Gastroesophageal sphincter (tissue), 3 donors: ENCODE measurements around the gene ERI2.

Source experiments
- CTCF ChIP-seq, 4 experiments: fragments of 200-600 bp in 2 of 4; fragments of 450-650 bp in 2 of 4; sonication (generic) in 1 of 4; IDR thresholded peaks; one replicate each; pipeline ENCODE4 v1.5.1; 2017 to 2019; ENCODE audit warnings: antibody characterized with exemption in 4 of 4, mild to moderate bottlenecking in 2 of 4, moderate library complexity in 2 of 4
- POLR2A ChIP-seq, 2 donors: fragments of 450-650 bp; IDR thresholded peaks; one replicate each; pipeline ENCODE4 v1.6.1; 2017; ENCODE audit warnings: antibody characterized with exemption in 2 of 2, mild to moderate bottlenecking in 2 of 2, moderate library complexity in 1 of 2
- POLR2AphosphoS5 ChIP-seq: sonication (generic); formaldehyde crosslinking; IDR thresholded peaks from one replicate; pipeline ENCODE4 v1.6.1; 2017; ENCODE audit warnings: antibody characterized with exemption

DNA sequence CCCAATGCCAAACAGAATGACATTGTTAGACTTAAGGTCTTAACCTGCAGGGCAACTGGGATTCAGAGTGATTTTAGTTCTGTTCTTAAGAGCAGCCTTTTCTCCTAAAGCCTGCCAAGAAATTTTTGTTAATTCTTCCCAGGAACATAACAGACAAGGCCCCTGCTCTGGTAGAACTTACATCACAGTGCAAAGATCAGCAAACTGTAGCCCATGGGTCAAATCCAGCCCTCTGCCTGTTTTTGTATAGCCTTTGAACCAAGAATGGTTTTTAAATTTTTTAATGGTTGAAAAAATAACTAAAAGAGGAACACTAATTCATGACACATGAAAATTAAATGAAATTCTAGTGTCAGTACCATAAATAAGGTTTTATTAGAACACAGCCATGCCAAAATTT lies 38.7 kb downstream of the ERI2 start:
- TF ChIP-seq CTCF (IDR thresholded peaks at IDR 0.05): no peak
- TF ChIP-seq POLR2A (IDR thresholded peaks at IDR 0.05): no peak
- TF ChIP-seq POLR2AphosphoS5: no peak
